RWPE2 (cell line): ENCODE results near the gene NCAM2.

Experiments
- ATAC-seq: fragments of 200-7000 bp; cut with Tn5 transposase; 3 replicates; pipeline ENCODE4 v1.9.1; 2021; ENCODE audit warnings: low read depth
- DNase-seq: peaks from one replicate; pipeline ENCODE4 v3.0.0-alpha.2; 2020; ENCODE audit warnings: low spot score
- H3K27ac ChIP-seq: fragments of 450-650 bp; 2 replicates; pipeline ENCODE4 v1.5.1; 2017; ENCODE audit warnings: mild to moderate bottlenecking; ENCODE audit not compliant: poor library complexity, severe bottlenecking
- H3K27me3 ChIP-seq: fragments of 250-450 bp; sonication (Bioruptor Pico); 2 replicates; pipeline ENCODE4 v1.5.1; 2021; ENCODE audit warnings: mild to moderate bottlenecking, moderate library complexity; ENCODE audit not compliant: insufficient read depth, poor library complexity, severe bottlenecking
- H3K36me3 ChIP-seq: fragments of 250-450 bp; sonication (Bioruptor Pico); 2 replicates; pipeline ENCODE4 v1.5.1; 2020; ENCODE audit warnings: low read depth, mild to moderate bottlenecking, moderate library complexity
- H3K4me1 ChIP-seq: fragments of 250-450 bp; sonication (Bioruptor Pico); 2 replicates; pipeline ENCODE4 v1.5.1; 2021; ENCODE audit warnings: mild to moderate bottlenecking, moderate library complexity; ENCODE audit not compliant: insufficient read depth, poor library complexity, severe bottlenecking
- H3K4me3 ChIP-seq: fragments of 250-450 bp; sonication (Bioruptor Pico); 2 replicates; pipeline ENCODE4 v1.5.1; 2021; ENCODE audit warnings: mild to moderate bottlenecking, moderate library complexity; ENCODE audit not compliant: severe bottlenecking
- H3K9me3 ChIP-seq: fragments of 250-450 bp; sonication (Bioruptor Pico); 2 replicates; pipeline ENCODE4 v1.5.1; 2021; ENCODE audit warnings: mild to moderate bottlenecking, moderate library complexity; ENCODE audit not compliant: severe bottlenecking
- CTCF ChIP-seq: fragments of 450-650 bp; IDR thresholded peaks from one replicate; pipeline ENCODE4 v1.5.1; 2017; ENCODE audit warnings: mild to moderate bottlenecking, moderate library complexity; ENCODE audit not compliant: poor library complexity, severe bottlenecking

The NCAM2 gene

DNA sequence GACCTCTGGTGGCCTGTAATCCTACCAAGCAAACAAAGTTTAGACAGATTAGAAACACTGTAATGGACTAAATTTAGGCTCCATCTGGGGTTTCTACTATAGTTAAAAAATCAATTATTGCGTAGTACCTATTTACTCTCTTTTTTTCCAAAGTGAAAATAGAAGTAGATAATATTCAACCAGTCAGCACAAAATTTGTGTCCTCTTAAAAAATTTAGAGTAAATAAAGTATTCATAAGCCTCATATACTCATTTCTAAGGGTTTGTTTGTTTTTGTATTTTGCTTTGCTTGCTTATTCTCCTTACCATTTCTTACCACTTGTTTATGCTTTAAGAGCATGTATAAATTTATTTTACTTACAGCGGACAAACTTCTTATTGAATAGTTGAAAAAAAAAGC lies 54.5 kb downstream of the NCAM2 start:
- Histone ChIP-seq H3K4me1 (no peaks in the 10 kb centered on the region), H3K27ac (no peak overlapping the region), H3K27me3 (peaks cover 14% of the 10 kb centered on the region), H3K4me3 (no peak overlapping the region), H3K9me3 (no peaks in the 10 kb centered on the region), H3K36me3 (no peaks in the 10 kb centered on the region)
- DNase-seq, result no peak
- no peak for ATAC-seq
- no peak for TF ChIP-seq CTCF

DNA sequence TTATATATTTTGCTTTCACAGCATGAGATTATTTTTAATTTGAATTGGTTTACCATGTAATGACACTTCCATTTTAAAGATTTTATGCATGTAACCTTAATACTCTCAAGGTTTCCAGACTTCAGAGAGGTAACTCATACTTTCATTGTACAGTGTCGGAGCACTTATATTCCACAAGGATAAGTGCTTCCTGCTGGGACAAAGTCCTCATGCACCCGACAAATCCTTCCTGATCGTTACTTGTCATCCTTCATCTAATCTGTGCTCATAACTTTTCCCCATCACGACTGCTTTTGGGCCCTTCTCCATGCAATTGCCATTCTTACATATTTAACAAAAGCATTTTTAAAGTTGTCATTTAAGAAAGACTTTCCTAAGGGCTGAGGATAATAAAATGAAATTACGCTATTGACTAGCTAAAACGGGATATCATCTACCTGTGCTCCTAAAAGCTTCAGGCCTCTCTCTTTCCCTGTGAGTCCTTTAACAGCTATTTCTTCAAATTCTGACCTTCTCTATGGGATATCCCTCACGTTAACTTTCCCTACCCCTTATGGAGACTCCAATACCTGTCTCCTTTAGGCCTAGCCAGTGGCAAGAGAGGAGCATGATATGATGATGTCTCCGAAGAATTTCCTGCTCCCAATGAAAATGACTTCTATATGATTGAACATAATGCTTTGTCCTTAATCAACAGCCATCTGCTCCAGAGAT lies 59.3 kb downstream of the NCAM2 start:
- Histone ChIP-seq H3K9me3 (no peaks in the 10 kb centered on the region), H3K36me3 (no peaks in the 10 kb centered on the region), H3K27me3 (peaks cover 17% of the 10 kb centered on the region), H3K4me3 (no peak overlapping the region), H3K4me1 (no peaks in the 10 kb centered on the region), H3K27ac (no peak overlapping the region)
- DNase-seq (no peak), ATAC-seq (no peak)
- no peak for TF ChIP-seq CTCF

GRCh38 chr21:21063828-21064227 lies 65.6 kb downstream of the NCAM2 start:
- H3K4me1 ChIP-seq, result no peaks in the 10 kb centered on the region
- no peaks in the 10 kb centered on the region for H3K36me3 ChIP-seq
- ATAC-seq (no peak), DNase-seq (no peak)
- peaks cover 8% of the 10 kb centered on the region for H3K27me3 ChIP-seq
- TF ChIP-seq CTCF, result no peak
- no peaks in the 10 kb centered on the region for H3K9me3 ChIP-seq
- H3K4me3 ChIP-seq, result no peak overlapping the region
- H3K27ac ChIP-seq, result no peak overlapping the region

- ATAC-seq (no peak), DNase-seq (no peak)
- Histone ChIP-seq H3K4me1 (no peaks in the 10 kb centered on the region), H3K4me3 (no peak overlapping the region), H3K27me3 (peaks cover 10% of the 10 kb centered on the region), H3K36me3 (no peaks in the 10 kb centered on the region), H3K27ac (no peak overlapping the region), H3K9me3 (no peaks in the 10 kb centered on the region)
- no peak for TF ChIP-seq CTCF
These were observed 66.1 kb downstream of the NCAM2 start for GRCh38 chr21:21064353-21064752.

DNA sequence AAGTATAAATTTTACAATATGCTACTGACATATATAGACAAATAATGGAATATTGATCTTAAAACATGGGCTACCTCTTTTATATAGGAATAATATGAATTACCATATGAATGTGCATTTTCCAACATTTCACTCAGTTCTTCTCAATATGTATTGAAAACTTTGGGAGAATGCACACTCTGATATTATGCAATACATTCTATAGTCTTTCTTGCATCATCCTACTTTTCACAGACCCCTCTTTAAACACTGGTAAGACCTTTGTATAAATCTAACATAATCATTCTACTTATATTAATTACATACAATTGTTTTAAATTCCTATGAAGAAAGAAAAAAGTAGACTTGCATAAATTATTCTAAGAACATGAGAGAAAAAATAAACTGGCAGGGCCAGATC lies 69.2 kb downstream of the NCAM2 start:
- Histone ChIP-seq H3K27ac (no peak overlapping the region), H3K36me3 (no peaks in the 10 kb centered on the region), H3K27me3 (peaks cover 8% of the 10 kb centered on the region), H3K4me3 (no peak overlapping the region), H3K9me3 (no peaks in the 10 kb centered on the region), H3K4me1 (no peaks in the 10 kb centered on the region)
- ATAC-seq (no peak), DNase-seq (no peak)
- no peak for TF ChIP-seq CTCF
